WTC11 (cell line): Measurements from ENCODE around the gene EPM2A. TPM values are rescaled to one million over a fixed set of nuclear protein-coding genes. Genes with fewer than 3 reads are reported as not detected.

Source experiments
- ATAC-seq: fragments of 200-7000 bp; cut with Tn5 transposase; 2 replicates; pipeline ENCODE4 v1.10.0; 2021; ENCODE audit warnings: mild to moderate bottlenecking, moderate library complexity
- CTCF ChIA-PET: fragments of 300-600 bp; sonication (Branson Sonifier 250); formaldehyde crosslinking; loops from one replicate; lab custom pipeline; 2021; ENCODE audit warnings: antibody characterized with exemption; lab: Charles Lee
- POLR2A ChIA-PET: fragments of 350-600 bp; sonication (Branson Sonifier 250); formaldehyde crosslinking; loops from one replicate; lab custom pipeline; 2021; ENCODE audit warnings: antibody characterized with exemption; lab: Charles Lee
- DNase-seq: peaks from one replicate; pipeline ENCODE4 v3.0.0; 2021; ENCODE audit warnings: low spot score
- H3K27ac Mint-ChIP-seq: 2 replicates; pipeline ENCODE4 v1.8.0; 2021; ENCODE audit warnings: mixed read lengths
- H3K27me3 Mint-ChIP-seq: 2 replicates; pipeline ENCODE4 v1.8.0; 2021; ENCODE audit warnings: low read depth, mild to moderate bottlenecking, moderate library complexity, mixed read lengths
- H3K36me3 Mint-ChIP-seq: 2 replicates; pipeline ENCODE4 v1.8.0; 2021; ENCODE audit warnings: mixed read lengths
- H3K4me1 Mint-ChIP-seq: 2 replicates; pipeline ENCODE4 v1.8.0; 2022; ENCODE audit warnings: mixed read lengths
- H3K4me3 Mint-ChIP-seq: 2 replicates; pipeline ENCODE4 v1.8.0; 2021; ENCODE audit warnings: mild to moderate bottlenecking, moderate library complexity, mixed read lengths
- H3K9me3 Mint-ChIP-seq: 2 replicates; pipeline ENCODE4 v1.8.0; 2021; ENCODE audit warnings: mixed read lengths
- ATF1 ChIP-seq: sonication (generic); formaldehyde crosslinking; IDR thresholded peaks from 2 replicates; pipeline ENCODE4 v1.8.1; 2023; ENCODE audit warnings: mild to moderate bottlenecking, moderate library complexity, missing genetic modification reagents
- CREB1 ChIP-seq: sonication (generic); formaldehyde crosslinking; IDR thresholded peaks from 2 replicates; pipeline ENCODE4 v1.8.0; 2023; ENCODE audit warnings: mild to moderate bottlenecking, missing genetic modification reagents
- ETV6 ChIP-seq: sonication (generic); formaldehyde crosslinking; IDR thresholded peaks from 2 replicates; pipeline ENCODE4 v1.8.1; 2022; ENCODE audit warnings: mild to moderate bottlenecking, missing genetic modification reagents
- FOXK1 ChIP-seq: sonication (generic); formaldehyde crosslinking; IDR thresholded peaks from 2 replicates; pipeline ENCODE4 v1.8.0; 2022; ENCODE audit warnings: mild to moderate bottlenecking, moderate library complexity, missing genetic modification reagents
- FOXP1 ChIP-seq: sonication (generic); formaldehyde crosslinking; IDR thresholded peaks from 2 replicates; pipeline ENCODE4 v1.8.0; 2022; ENCODE audit warnings: missing genetic modification reagents, mild to moderate bottlenecking, moderate library complexity, borderline replicate concordance
- JAZF1 ChIP-seq: fragments of 250-450 bp; sonication (Bioruptor Pico); IDR thresholded peaks from 2 replicates; pipeline ENCODE4 v1.9.0; 2021; ENCODE audit warnings: moderate library complexity, mild to moderate bottlenecking, inconsistent platforms
- NFE2L1 ChIP-seq: sonication (generic); formaldehyde crosslinking; IDR thresholded peaks from 2 replicates; pipeline ENCODE4 v1.8.1; 2023; ENCODE audit warnings: missing genetic modification reagents
- NR2C2 ChIP-seq: sonication (generic); formaldehyde crosslinking; IDR thresholded peaks from 2 replicates; pipeline ENCODE4 v1.8.0; 2022; ENCODE audit warnings: mild to moderate bottlenecking, missing genetic modification reagents
- NR3C1 ChIP-seq: sonication (generic); formaldehyde crosslinking; conservative IDR thresholded peaks from 2 replicates; pipeline ENCODE4 v1.8.1; 2023; ENCODE audit warnings: low read depth, mild to moderate bottlenecking, missing genetic modification reagents
- RORB ChIP-seq: fragments of 250-450 bp; sonication (Bioruptor Pico); IDR thresholded peaks from 2 replicates; pipeline ENCODE4 v1.9.0; 2021; ENCODE audit warnings: mild to moderate bottlenecking
- SMAD4 ChIP-seq: sonication (generic); formaldehyde crosslinking; IDR thresholded peaks from 2 replicates; pipeline ENCODE4 v1.8.0; 2022; ENCODE audit warnings: mild to moderate bottlenecking, missing genetic modification reagents
- SP1 ChIP-seq: sonication (generic); formaldehyde crosslinking; conservative IDR thresholded peaks from 2 replicates; pipeline ENCODE4 v1.8.1; 2022; ENCODE audit warnings: missing genetic modification reagents
- ZNF317 ChIP-seq: sonication (generic); formaldehyde crosslinking; IDR thresholded peaks from 2 replicates; pipeline ENCODE4 v1.8.1; 2023; ENCODE audit warnings: low read depth, mild to moderate bottlenecking, moderate library complexity, missing genetic modification reagents, borderline replicate concordance
- total RNA-seq: library from RNA; stranded (reverse); gene quantifications from 3 replicates; pipeline ENCODE4 v1.2.3, GENCODE V29; 2021
- TF ChIP-seq, protein P1 (sequence below): fragments of 250-450 bp; sonication (Bioruptor Pico); IDR thresholded peaks from 2 replicates; pipeline ENCODE4 v1.9.0; 2021; ENCODE audit warnings: mild to moderate bottlenecking
- TF ChIP-seq, protein P2 (sequence below): fragments of 250-450 bp; sonication (Bioruptor Pico); IDR thresholded peaks from 2 replicates; pipeline ENCODE4 v1.9.0; 2021; ENCODE audit warnings: mild to moderate bottlenecking, borderline replicate concordance
- TF ChIP-seq, protein P3 (sequence below): sonication (generic); formaldehyde crosslinking; IDR thresholded peaks from 2 replicates; pipeline ENCODE4 v1.8.1; 2022; ENCODE audit warnings: missing genetic modification reagents, borderline replicate concordance

Gene EPM2A
- total RNA-seq, 1 experiment from 2014 or later: 5.3 TPM

DNA sequence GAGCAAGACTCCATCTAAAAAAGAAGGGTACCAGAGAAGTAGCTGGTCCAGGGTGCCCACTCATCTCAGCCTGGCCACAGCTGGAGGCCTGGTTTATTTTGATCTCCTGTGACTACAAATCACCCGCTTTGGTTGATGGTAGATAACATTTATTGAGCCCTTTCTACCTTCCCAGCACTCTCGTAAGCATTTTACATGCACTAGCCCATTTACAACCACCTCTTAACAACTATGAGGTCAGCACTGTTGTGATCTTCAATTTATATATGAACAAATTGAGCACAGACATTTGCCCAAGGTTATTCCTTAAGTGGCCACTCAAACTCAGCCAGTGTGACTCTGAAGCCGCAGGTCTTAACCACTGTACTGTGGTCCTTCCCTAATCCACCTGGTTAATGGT is 104.7 kb downstream of the EPM2A start:
- H3K36me3 Mint-ChIP-seq: no peaks in the 10 kb centered on the region
- no peak for DNase-seq
- POLR2A ChIA-PET: no interaction called here
- no peaks in the 10 kb centered on the region for H3K9me3 Mint-ChIP-seq
- TF ChIP-seq NR2C2 (no peak), NR3C1 (no peak), ZNF317 (CRISPR knock-in tag) (no peak), JAZF1 (CRISPR knock-in tag) (no peak)
- TF ChIP-seq, protein P1, sequence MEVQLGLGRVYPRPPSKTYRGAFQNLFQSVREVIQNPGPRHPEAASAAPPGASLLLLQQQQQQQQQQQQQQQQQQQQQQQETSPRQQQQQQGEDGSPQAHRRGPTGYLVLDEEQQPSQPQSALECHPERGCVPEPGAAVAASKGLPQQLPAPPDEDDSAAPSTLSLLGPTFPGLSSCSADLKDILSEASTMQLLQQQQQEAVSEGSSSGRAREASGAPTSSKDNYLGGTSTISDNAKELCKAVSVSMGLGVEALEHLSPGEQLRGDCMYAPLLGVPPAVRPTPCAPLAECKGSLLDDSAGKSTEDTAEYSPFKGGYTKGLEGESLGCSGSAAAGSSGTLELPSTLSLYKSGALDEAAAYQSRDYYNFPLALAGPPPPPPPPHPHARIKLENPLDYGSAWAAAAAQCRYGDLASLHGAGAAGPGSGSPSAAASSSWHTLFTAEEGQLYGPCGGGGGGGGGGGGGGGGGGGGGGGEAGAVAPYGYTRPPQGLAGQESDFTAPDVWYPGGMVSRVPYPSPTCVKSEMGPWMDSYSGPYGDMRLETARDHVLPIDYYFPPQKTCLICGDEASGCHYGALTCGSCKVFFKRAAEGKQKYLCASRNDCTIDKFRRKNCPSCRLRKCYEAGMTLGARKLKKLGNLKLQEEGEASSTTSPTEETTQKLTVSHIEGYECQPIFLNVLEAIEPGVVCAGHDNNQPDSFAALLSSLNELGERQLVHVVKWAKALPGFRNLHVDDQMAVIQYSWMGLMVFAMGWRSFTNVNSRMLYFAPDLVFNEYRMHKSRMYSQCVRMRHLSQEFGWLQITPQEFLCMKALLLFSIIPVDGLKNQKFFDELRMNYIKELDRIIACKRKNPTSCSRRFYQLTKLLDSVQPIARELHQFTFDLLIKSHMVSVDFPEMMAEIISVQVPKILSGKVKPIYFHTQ: no peak
- TF ChIP-seq, all 79 proteins: peak for 0
- CTCF ChIA-PET: no interaction called here
- Mint-ChIP-seq H3K4me1 (peaks cover 15% of the 10 kb centered on the region), H3K27ac (no peak overlapping the region), H3K4me3 (no peak overlapping the region), H3K27me3 (no peaks in the 10 kb centered on the region; the same call in 1 of the 2 replicates)
- no peak for ATAC-seq

DNA sequence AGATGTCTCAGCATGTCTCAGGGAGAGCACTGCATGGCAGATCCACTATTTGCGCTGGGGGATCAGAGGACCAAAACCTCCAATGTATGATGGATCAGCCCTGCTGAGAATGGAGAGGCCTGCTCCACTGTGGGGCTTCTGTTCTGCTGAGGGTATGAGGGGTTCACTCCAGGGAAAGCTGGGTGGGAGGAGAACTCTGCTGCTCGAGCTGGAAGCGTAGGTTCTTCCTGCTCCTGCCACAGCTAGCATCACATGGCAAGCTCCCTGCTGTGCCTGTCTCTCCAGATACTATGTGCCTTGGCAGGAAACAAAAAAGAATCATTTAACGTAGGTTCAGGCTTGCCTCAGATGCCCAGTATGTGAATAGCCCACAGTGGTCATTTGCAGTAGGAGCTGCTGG is 105.8 kb downstream of the EPM2A start:
- POLR2A ChIA-PET: no interaction called here
- H3K27ac Mint-ChIP-seq: no peak overlapping the region
- no peak overlapping the region for H3K4me3 Mint-ChIP-seq

DNA sequence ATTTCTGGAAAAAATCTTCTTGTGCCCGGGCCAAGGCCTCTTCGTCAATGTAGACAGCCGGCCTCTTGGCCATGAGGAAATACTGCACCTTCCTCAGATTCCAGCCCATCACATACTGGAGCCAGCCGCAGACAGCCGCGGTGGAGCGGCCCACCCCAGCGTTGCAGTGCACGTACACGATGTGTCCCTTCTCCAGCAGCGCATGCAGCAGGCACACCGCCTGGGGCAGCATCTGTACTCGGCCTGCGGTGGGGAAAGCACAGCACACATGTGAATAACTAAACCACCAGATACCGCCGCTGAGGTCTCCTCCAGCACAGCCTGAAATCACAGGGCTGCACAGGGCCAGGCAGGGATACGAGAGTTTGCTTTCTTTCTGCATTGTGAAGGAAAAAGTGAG is 107.9 kb downstream of the EPM2A start:
- no peak overlapping the region for H3K4me3 Mint-ChIP-seq
- ATAC-seq: no peak; the same call in 1 of the 2 replicates
- TF ChIP-seq, protein P2, sequence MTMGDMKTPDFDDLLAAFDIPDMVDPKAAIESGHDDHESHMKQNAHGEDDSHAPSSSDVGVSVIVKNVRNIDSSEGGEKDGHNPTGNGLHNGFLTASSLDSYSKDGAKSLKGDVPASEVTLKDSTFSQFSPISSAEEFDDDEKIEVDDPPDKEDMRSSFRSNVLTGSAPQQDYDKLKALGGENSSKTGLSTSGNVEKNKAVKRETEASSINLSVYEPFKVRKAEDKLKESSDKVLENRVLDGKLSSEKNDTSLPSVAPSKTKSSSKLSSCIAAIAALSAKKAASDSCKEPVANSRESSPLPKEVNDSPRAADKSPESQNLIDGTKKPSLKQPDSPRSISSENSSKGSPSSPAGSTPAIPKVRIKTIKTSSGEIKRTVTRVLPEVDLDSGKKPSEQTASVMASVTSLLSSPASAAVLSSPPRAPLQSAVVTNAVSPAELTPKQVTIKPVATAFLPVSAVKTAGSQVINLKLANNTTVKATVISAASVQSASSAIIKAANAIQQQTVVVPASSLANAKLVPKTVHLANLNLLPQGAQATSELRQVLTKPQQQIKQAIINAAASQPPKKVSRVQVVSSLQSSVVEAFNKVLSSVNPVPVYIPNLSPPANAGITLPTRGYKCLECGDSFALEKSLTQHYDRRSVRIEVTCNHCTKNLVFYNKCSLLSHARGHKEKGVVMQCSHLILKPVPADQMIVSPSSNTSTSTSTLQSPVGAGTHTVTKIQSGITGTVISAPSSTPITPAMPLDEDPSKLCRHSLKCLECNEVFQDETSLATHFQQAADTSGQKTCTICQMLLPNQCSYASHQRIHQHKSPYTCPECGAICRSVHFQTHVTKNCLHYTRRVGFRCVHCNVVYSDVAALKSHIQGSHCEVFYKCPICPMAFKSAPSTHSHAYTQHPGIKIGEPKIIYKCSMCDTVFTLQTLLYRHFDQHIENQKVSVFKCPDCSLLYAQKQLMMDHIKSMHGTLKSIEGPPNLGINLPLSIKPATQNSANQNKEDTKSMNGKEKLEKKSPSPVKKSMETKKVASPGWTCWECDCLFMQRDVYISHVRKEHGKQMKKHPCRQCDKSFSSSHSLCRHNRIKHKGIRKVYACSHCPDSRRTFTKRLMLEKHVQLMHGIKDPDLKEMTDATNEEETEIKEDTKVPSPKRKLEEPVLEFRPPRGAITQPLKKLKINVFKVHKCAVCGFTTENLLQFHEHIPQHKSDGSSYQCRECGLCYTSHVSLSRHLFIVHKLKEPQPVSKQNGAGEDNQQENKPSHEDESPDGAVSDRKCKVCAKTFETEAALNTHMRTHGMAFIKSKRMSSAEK (CRISPR knock-in tag): no peak
- no peak for TF ChIP-seq FOXP1
- TF ChIP-seq, all 79 proteins: peak for 0
- Mint-ChIP-seq H3K9me3 (no peaks in the 10 kb centered on the region), H3K36me3 (no peaks in the 10 kb centered on the region), H3K27me3 (no peaks in the 10 kb centered on the region), H3K4me1 (peaks cover 9% of the 10 kb centered on the region; the same call in 1 of the 2 replicates), H3K27ac (no peak overlapping the region)
- ChIA-PET POLR2A (no interaction called here), CTCF (no interaction called here)
- no peak for DNase-seq

More for the DNA sequence above, 105.8 kb downstream of the EPM2A start:
- CTCF ChIA-PET: interaction anchor here (1.1 kb wide), 2 partner anchors 74 to 138 kb away, joined by 3 to 4 read pairs; no protein-coding TSS in a partner anchor
- H3K9me3 Mint-ChIP-seq: no peaks in the 10 kb centered on the region
- no peaks in the 10 kb centered on the region for H3K36me3 Mint-ChIP-seq
- H3K27me3 Mint-ChIP-seq: no peaks in the 10 kb centered on the region; the same call in 1 of the 2 replicates
- ATAC-seq: peak; percentile 11; the same call in 1 of the 2 replicates
- peaks cover 15% of the 10 kb centered on the region for H3K4me1 Mint-ChIP-seq
- no peak for DNase-seq
- no peak for TF ChIP-seq FOXK1 (CRISPR knock-in tag)

DNA sequence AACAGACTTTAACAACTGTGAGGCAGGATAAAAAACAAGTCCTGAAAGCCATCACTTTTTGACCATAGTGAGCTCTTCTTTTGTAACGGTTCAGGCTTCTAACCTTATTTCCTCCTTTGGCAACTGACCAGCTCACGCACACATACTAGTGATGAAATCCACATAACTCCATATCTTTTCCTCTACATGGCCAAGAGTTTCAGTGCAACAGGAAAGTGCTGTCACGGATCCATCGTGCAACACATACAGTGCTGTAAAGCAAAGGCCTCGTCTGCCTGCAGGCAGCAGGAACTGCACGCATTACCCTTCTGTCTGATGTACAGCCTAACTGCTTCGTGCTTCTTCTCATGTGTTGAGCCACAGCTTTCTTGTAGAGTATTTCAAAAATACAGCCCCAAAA is 108.5 kb downstream of the EPM2A start:
- H3K4me3 Mint-ChIP-seq: no peak overlapping the region
- ATAC-seq: no peak
- H3K4me1 Mint-ChIP-seq: peaks cover 9% of the 10 kb centered on the region; the same call in 1 of the 2 replicates
- H3K27me3 Mint-ChIP-seq: no peaks in the 10 kb centered on the region
- TF ChIP-seq RORB: no peak
- no peak for TF ChIP-seq SP1
- TF ChIP-seq SMAD4: no peak
- TF ChIP-seq CREB1 (CRISPR knock-in tag): no peak
- TF ChIP-seq FOXP1: no peak
- TF ChIP-seq NFE2L1: no peak
- TF ChIP-seq, protein P3, sequence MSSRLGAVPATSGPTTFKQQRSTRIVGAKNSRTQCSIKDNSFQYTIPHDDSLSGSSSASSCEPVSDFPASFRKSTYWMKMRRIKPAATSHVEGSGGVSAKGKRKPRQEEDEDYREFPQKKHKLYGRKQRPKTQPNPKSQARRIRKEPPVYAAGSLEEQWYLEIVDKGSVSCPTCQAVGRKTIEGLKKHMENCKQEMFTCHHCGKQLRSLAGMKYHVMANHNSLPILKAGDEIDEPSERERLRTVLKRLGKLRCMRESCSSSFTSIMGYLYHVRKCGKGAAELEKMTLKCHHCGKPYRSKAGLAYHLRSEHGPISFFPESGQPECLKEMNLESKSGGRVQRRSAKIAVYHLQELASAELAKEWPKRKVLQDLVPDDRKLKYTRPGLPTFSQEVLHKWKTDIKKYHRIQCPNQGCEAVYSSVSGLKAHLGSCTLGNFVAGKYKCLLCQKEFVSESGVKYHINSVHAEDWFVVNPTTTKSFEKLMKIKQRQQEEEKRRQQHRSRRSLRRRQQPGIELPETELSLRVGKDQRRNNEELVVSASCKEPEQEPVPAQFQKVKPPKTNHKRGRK: no peak
- TF ChIP-seq ATF1 (CRISPR knock-in tag): no peak
- TF ChIP-seq ETV6 (CRISPR knock-in tag): no peak
- TF ChIP-seq, all 79 proteins: peak for 0
- Mint-ChIP-seq H3K9me3 (no peaks in the 10 kb centered on the region), H3K27ac (no peak overlapping the region), H3K36me3 (no peaks in the 10 kb centered on the region)
- DNase-seq: no peak
- ChIA-PET CTCF (no interaction called here), POLR2A (no interaction called here)
